ENCODE results near the gene TAF3.

Gene TAF3

DNA sequence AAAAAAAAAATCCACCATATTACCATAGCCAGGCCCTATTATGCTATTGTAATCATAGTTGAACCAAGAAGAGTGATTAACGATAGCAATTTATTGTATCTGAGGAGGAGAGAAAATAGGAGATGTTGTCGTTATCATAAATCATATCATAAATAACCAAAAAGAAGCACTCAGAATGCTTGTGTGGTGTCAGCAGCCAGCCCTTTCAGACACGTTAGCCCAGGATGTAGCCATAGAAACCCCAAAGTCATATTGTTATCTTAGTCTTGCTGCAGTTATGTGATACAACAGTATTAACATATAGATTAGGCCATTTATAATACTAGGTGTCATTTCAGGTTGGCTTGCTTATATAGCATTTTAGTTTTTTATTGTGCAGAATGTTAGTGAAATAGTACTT is 134.0 kb downstream of the TAF3 start:
- Histone ChIP-seq H3K36me3 (no peaks in the 10 kb centered on the region), H3K4me3 (ENCODE audit: low read depth, low read length) (no peak overlapping the region), H3K4me1 (peaks cover 3% of the 10 kb centered on the region; the same call in 1 of the 2 replicates), H3K27me3 (no peaks in the 10 kb centered on the region), H3K9me3 (no peaks in the 10 kb centered on the region)
- no peak for DNase-seq
- no peak for TF ChIP-seq CTCF (IDR thresholded peaks at IDR 0.05; ENCODE audit: low read depth, low read length)

GRCh38 chr10:7953447-7953846 is 135.1 kb downstream of the TAF3 start:
- no peak for TF ChIP-seq CTCF (IDR thresholded peaks at IDR 0.05; ENCODE audit: low read depth, low read length)
- DNase-seq = no peak
- Histone ChIP-seq H3K4me3 (ENCODE audit: low read depth, low read length) (no peak overlapping the region), H3K36me3 (no peaks in the 10 kb centered on the region), H3K9me3 (no peaks in the 10 kb centered on the region), H3K27me3 (no peaks in the 10 kb centered on the region), H3K4me1 (peaks cover 3% of the 10 kb centered on the region; the same call in 1 of the 2 replicates)

DNA sequence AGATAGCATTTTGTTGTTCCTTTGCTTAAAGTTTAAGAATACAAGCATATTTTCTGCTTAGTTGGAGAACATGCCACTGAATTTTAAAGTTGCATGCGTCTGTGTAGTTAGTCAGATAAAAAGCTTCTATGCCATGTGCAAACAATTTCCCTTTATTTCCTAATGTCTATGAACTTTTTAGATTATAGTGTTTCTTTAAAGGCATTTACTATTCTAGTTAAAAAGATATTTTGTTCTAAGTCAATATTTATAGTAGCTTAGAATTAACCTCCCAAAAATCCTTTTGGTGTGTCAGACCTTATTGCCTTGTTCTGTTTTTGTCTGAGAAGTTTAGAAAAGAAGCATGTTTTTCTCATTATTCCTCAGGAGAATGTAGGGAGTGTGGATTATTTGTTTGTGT is 137.1 kb downstream of the TAF3 start:
- Histone ChIP-seq H3K9me3 (no peaks in the 10 kb centered on the region), H3K4me3 (ENCODE audit: low read depth, low read length) (no peak overlapping the region), H3K4me1 (peaks cover 3% of the 10 kb centered on the region; the same call in 1 of the 2 replicates), H3K36me3 (no peaks in the 10 kb centered on the region), H3K27me3 (no peaks in the 10 kb centered on the region)
- DNase-seq = no peak
- TF ChIP-seq CTCF (IDR thresholded peaks at IDR 0.05; ENCODE audit: low read depth, low read length) = no peak

GRCh38 chr10:7956508-7956907 is 138.2 kb downstream of the TAF3 start:
- no peak for TF ChIP-seq CTCF (IDR thresholded peaks at IDR 0.05; ENCODE audit: low read depth, low read length)
- Histone ChIP-seq H3K4me3 (ENCODE audit: low read depth, low read length) (no peak overlapping the region), H3K9me3 (no peaks in the 10 kb centered on the region), H3K27me3 (no peaks in the 10 kb centered on the region), H3K4me1 (peaks cover 3% of the 10 kb centered on the region; the same call in 1 of the 2 replicates), H3K36me3 (no peaks in the 10 kb centered on the region)
- no peak for DNase-seq

DNA sequence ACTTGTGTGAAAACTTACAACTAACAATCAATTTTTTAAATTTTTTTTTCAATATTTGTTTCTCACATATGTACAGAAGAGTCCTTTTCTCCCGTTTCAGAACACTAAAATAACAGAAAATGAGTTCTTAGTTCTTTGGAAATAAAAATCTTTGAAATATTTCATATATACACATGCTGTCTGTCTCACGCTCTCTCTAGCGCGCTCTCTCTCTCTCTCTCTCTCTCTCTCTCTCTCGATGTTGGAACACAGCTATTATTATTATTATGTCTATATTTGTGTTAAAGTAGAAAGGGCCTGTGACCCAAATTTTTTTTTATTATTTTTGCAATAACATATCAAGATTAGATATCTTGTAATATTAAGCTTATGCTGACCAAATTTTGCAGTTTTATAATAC is 139.3 kb downstream of the TAF3 start:
- Histone ChIP-seq H3K9me3 (no peaks in the 10 kb centered on the region), H3K36me3 (no peaks in the 10 kb centered on the region), H3K4me3 (ENCODE audit: low read depth, low read length) (no peak overlapping the region), H3K4me1 (peaks cover 3% of the 10 kb centered on the region; the same call in 1 of the 2 replicates), H3K27me3 (no peaks in the 10 kb centered on the region)
- TF ChIP-seq CTCF (IDR thresholded peaks at IDR 0.05; ENCODE audit: low read depth, low read length) = no peak
- no peak for DNase-seq

DNA sequence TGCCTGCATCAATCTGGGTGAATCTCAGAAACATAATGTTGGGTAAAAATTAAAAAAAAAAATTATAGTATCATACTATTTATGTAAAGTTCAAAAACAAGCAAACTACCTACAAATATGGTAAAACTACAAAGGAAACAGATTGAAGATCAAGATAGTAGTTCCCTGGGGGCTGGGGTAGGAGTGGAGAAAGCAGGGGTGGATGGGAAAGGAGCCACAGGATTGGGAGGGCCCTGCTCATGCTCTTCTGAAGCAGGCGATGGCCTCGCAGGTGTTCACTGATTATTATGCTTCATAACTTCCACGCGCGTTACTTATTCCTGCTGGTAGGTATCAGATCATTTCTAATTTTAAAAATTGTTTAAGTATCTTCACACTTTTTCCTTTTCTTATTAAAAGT is 140.1 kb downstream of the TAF3 start:
- peaks cover 3% of the 10 kb centered on the region; the same call in 1 of the 2 replicates for H3K4me1 ChIP-seq
- H3K9me3 ChIP-seq = no peaks in the 10 kb centered on the region
- H3K27me3 ChIP-seq = no peaks in the 10 kb centered on the region
- H3K4me3 ChIP-seq (ENCODE audit: low read depth, low read length) = no peak overlapping the region
- no peaks in the 10 kb centered on the region for H3K36me3 ChIP-seq
- DNase-seq = no peak
- no peak for TF ChIP-seq CTCF (IDR thresholded peaks at IDR 0.05; ENCODE audit: low read depth, low read length)

All from BE2C (cell line).